GM12891 (cell line): ENCODE measurements around the gene CACNA2D2.

ENCODE experiments used
- POLR2A ChIP-seq: IDR thresholded peaks from 2 replicates; pipeline ENCODE4 v1.6.1; 2011; ENCODE audit warnings: low read depth, low read length, control low read depth
- POLR2AphosphoS5 ChIP-seq: IDR thresholded peaks from 2 replicates; pipeline ENCODE4 v1.6.1; 2011; ENCODE audit warnings: low read depth, low read length, control low read depth
- SPI1 ChIP-seq: IDR thresholded peaks from 2 replicates; pipeline ENCODE4 v1.6.1; 2011; ENCODE audit warnings: low read depth, low read length, control low read depth
- TAF1 ChIP-seq: IDR thresholded peaks from 2 replicates; pipeline ENCODE4 v1.6.1; 2011; ENCODE audit warnings: low read depth, low read length, control low read depth

DNA sequence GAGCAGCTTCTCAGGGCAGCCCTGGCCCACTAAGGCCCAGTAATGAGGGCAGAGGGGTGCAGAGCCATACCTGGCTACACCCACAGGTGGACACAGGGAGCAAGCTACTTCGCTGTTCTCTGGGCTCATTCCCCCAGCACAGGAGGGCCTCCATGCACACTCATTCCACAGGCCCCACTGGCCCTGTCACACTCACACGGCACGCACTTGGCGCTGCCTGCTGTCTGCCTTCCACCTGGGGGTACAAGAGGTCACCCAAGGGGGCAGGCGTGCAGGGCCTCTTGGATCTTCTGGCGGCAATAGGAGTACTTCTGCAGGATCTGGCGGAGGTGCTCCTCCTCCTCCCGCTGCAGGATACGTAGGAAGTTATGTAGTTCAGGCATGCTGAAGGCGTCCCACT is 173.1 kb downstream of the CACNA2D2 start:
- TF ChIP-seq POLR2A (no peak), POLR2AphosphoS5 (no peak), SPI1 (no peak), TAF1 (no peak)
